Neural cell (in vitro differentiated cells): ENCODE measurements around the gene PADI2. TPM values are rescaled to one million over a fixed set of nuclear protein-coding genes. Genes with fewer than 3 reads are reported as not detected.

ENCODE experiments used
- H2AFZ ChIP-seq: fragments of 200-600, 300-800 bp; sonication (generic), shearing (Covaris generic); 2 replicates; pipeline ENCODE4 v1.6.0; 2014; ENCODE audit warnings: low read depth, mild to moderate bottlenecking, antibody characterized with exemption, low read length, moderate library complexity
- H3F3A ChIP-seq: fragments of 200-600 bp; shearing (Covaris generic); 2 replicates; pipeline ENCODE4 v1.6.1; 2016; ENCODE audit warnings: mild to moderate bottlenecking, moderate library complexity, mixed read lengths, antibody characterized with exemption, low read length; ENCODE audit not compliant: insufficient read depth, poor library complexity, severe bottlenecking
- H3K27ac ChIP-seq: fragments of 200-600, 300-800 bp; sonication (generic), shearing (Covaris generic); 2 replicates; pipeline ENCODE4 v1.5.1; 2014; ENCODE audit warnings: mild to moderate bottlenecking, low read length, moderate library complexity
- H3K27me3 ChIP-seq: fragments of 300-800, 200-600 bp; sonication (generic), shearing (Covaris generic); 2 replicates; pipeline ENCODE4 v1.6.0; 2014; ENCODE audit warnings: mild to moderate bottlenecking, low read depth, low read length, moderate library complexity; ENCODE audit not compliant: insufficient read depth
- H3K36me3 ChIP-seq: fragments of 300-800, 200-600 bp; sonication (generic), shearing (Covaris generic); 2 replicates; pipeline ENCODE4 v1.5.1; 2014; ENCODE audit warnings: mild to moderate bottlenecking, antibody characterized with exemption, low read length, moderate library complexity; ENCODE audit not compliant: insufficient read depth
- H3K4me2 ChIP-seq: fragments of 300-800, 200-600 bp; sonication (generic), shearing (Covaris generic); 2 replicates; pipeline ENCODE4 v1.6.0; 2014; ENCODE audit warnings: mild to moderate bottlenecking, low read length
- H3K4me3 ChIP-seq: fragments of 300-800, 200-600 bp; sonication (generic), shearing (Covaris generic); 2 replicates; pipeline ENCODE4 v1.5.1; 2014; ENCODE audit warnings: mild to moderate bottlenecking, low read length, moderate library complexity
- H3K79me2 ChIP-seq: fragments of 200-600 bp; shearing (Covaris generic); replicated peaks from 2 replicates; pipeline ENCODE4 v1.6.0; 2014; ENCODE audit warnings: mild to moderate bottlenecking, low read length, moderate library complexity; ENCODE audit not compliant: insufficient read depth
- H3K9ac ChIP-seq: fragments of 300-800, 200-600 bp; sonication (generic), shearing (Covaris generic); 2 replicates; pipeline ENCODE4 v1.6.1; 2016; ENCODE audit warnings: mild to moderate bottlenecking, low read length, mixed read lengths
- H3K9me2 ChIP-seq: fragments of 200-600 bp; shearing (Covaris generic); 2 replicates; pipeline ENCODE4 v1.6.1; 2016; ENCODE audit warnings: mild to moderate bottlenecking, low read length, mixed read lengths; ENCODE audit not compliant: insufficient read depth
- H3K9me3 ChIP-seq: fragments of 200-600, 300-800 bp; sonication (generic), shearing (Covaris generic); 2 replicates; pipeline ENCODE4 v1.6.1; 2016; ENCODE audit warnings: mild to moderate bottlenecking, mixed run types, low read length, moderate library complexity, mixed read lengths
- H4K20me1 ChIP-seq: fragments of 200-600 bp; shearing (Covaris generic); 2 replicates; pipeline ENCODE4 v1.6.1; 2016; ENCODE audit warnings: mild to moderate bottlenecking, mixed run types; ENCODE audit not compliant: insufficient read depth
- EP300 ChIP-seq: fragments of 450-650 bp; conservative IDR thresholded peaks from 2 replicates; pipeline ENCODE4 v1.6.1; 2014; ENCODE audit warnings: antibody characterized with exemption, mild to moderate bottlenecking, moderate library complexity; ENCODE audit not compliant: poor library complexity, severe bottlenecking
- EZH2 ChIP-seq: fragments of 200-600, 300-800 bp; shearing (Covaris generic), sonication (generic); IDR thresholded peaks from 2 replicates; pipeline ENCODE4 v1.6.1; 2014; ENCODE audit warnings: antibody characterized with exemption, low read length, borderline replicate concordance, mild to moderate bottlenecking; ENCODE audit not compliant: insufficient read depth, poor library complexity, severe bottlenecking
- MXI1 ChIP-seq: fragments of 450-650 bp; conservative IDR thresholded peaks from 2 replicates; pipeline ENCODE4 v1.6.1; 2014; ENCODE audit warnings: antibody characterized with exemption, mild to moderate bottlenecking; ENCODE audit not compliant: poor library complexity, severe bottlenecking
- POLR2AphosphoS5 ChIP-seq: IDR thresholded peaks from 2 replicates; pipeline ENCODE4 v1.6.1; 2012
- RAD21 ChIP-seq: fragments of 450-650 bp; conservative IDR thresholded peaks from 2 replicates; pipeline ENCODE4 v1.6.1; 2014; ENCODE audit warnings: antibody characterized with exemption, mild to moderate bottlenecking, moderate library complexity
- SMC3 ChIP-seq: fragments of 450-650 bp; conservative IDR thresholded peaks from 2 replicates; pipeline ENCODE4 v1.6.1; 2014; ENCODE audit warnings: antibody characterized with exemption, mild to moderate bottlenecking, moderate library complexity; ENCODE audit not compliant: poor library complexity
- TAF1 ChIP-seq: IDR thresholded peaks from 2 replicates; pipeline ENCODE4 v1.6.1; 2012; ENCODE audit warnings: low read depth
- polyA plus RNA-seq: library from polyadenylated mRNA; depleted of rRNA; stranded (reverse); fragments of >200 nt; gene quantifications from 2 replicates; pipeline ENCODE4 v1.2.3, GENCODE V29; 2014
- TF ChIP-seq, protein P1 (sequence below): fragments of 450-650 bp; IDR thresholded peaks from 2 replicates; pipeline ENCODE4 v1.5.1; 2014; ENCODE audit warnings: antibody characterized with exemption, mild to moderate bottlenecking, moderate library complexity; ENCODE audit not compliant: poor library complexity, severe bottlenecking
- TF ChIP-seq, protein P2 (sequence below): IDR thresholded peaks from 2 replicates; pipeline ENCODE4 v1.6.1; 2012; ENCODE audit warnings: borderline replicate concordance

The PADI2 gene
- polyA plus RNA-seq, 1 donor from 2014 or later = 1.6 TPM

DNA sequence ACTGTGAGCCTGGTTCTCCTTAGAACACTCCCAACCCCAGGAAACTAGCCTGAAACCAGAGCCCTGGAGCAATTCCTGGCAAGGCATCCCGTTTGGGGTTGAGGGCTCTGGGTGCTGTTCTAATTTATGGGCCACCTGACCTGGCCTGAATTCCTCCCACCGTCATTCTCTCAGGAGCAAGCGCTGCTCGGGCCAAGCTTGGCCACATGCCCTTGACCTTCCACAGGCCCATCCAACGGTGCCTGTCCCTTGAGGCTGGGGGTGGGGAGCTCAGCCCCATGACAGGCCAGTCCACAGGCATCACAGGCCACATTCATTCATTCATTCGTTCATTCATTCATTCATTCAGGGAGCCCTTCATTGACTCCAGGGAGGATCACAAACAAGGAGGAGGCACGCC lies 5.3 kb downstream of the PADI2 start:
- Histone ChIP-seq H2AFZ (no peak overlapping the region), H3K36me3 (no peaks in the 10 kb centered on the region), H3K9me2 (no peaks in the 10 kb centered on the region), H3K79me2 (no peaks in the 10 kb centered on the region), H3K27ac (no peak overlapping the region), H3K27me3 (peaks cover 24% of the 10 kb centered on the region), H3K9ac (no peak overlapping the region), H3K4me3 (no peak overlapping the region), H3K4me2 (no peak overlapping the region), H3K9me3 (no peaks in the 10 kb centered on the region), H3F3A (no peaks in the 10 kb centered on the region), H4K20me1 (no peaks in the 10 kb centered on the region)
- TF ChIP-seq POLR2AphosphoS5 = no peak
- TF ChIP-seq, protein P1, sequence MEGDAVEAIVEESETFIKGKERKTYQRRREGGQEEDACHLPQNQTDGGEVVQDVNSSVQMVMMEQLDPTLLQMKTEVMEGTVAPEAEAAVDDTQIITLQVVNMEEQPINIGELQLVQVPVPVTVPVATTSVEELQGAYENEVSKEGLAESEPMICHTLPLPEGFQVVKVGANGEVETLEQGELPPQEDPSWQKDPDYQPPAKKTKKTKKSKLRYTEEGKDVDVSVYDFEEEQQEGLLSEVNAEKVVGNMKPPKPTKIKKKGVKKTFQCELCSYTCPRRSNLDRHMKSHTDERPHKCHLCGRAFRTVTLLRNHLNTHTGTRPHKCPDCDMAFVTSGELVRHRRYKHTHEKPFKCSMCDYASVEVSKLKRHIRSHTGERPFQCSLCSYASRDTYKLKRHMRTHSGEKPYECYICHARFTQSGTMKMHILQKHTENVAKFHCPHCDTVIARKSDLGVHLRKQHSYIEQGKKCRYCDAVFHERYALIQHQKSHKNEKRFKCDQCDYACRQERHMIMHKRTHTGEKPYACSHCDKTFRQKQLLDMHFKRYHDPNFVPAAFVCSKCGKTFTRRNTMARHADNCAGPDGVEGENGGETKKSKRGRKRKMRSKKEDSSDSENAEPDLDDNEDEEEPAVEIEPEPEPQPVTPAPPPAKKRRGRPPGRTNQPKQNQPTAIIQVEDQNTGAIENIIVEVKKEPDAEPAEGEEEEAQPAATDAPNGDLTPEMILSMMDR = no peak
- no peak for TF ChIP-seq EZH2
- no peak for TF ChIP-seq MXI1
- no peak for TF ChIP-seq RAD21
- no peak for TF ChIP-seq TAF1
- TF ChIP-seq, protein P2, sequence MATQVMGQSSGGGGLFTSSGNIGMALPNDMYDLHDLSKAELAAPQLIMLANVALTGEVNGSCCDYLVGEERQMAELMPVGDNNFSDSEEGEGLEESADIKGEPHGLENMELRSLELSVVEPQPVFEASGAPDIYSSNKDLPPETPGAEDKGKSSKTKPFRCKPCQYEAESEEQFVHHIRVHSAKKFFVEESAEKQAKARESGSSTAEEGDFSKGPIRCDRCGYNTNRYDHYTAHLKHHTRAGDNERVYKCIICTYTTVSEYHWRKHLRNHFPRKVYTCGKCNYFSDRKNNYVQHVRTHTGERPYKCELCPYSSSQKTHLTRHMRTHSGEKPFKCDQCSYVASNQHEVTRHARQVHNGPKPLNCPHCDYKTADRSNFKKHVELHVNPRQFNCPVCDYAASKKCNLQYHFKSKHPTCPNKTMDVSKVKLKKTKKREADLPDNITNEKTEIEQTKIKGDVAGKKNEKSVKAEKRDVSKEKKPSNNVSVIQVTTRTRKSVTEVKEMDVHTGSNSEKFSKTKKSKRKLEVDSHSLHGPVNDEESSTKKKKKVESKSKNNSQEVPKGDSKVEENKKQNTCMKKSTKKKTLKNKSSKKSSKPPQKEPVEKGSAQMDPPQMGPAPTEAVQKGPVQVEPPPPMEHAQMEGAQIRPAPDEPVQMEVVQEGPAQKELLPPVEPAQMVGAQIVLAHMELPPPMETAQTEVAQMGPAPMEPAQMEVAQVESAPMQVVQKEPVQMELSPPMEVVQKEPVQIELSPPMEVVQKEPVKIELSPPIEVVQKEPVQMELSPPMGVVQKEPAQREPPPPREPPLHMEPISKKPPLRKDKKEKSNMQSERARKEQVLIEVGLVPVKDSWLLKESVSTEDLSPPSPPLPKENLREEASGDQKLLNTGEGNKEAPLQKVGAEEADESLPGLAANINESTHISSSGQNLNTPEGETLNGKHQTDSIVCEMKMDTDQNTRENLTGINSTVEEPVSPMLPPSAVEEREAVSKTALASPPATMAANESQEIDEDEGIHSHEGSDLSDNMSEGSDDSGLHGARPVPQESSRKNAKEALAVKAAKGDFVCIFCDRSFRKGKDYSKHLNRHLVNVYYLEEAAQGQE = no peak
- no peak for TF ChIP-seq SMC3
- no peak for TF ChIP-seq EP300

DNA sequence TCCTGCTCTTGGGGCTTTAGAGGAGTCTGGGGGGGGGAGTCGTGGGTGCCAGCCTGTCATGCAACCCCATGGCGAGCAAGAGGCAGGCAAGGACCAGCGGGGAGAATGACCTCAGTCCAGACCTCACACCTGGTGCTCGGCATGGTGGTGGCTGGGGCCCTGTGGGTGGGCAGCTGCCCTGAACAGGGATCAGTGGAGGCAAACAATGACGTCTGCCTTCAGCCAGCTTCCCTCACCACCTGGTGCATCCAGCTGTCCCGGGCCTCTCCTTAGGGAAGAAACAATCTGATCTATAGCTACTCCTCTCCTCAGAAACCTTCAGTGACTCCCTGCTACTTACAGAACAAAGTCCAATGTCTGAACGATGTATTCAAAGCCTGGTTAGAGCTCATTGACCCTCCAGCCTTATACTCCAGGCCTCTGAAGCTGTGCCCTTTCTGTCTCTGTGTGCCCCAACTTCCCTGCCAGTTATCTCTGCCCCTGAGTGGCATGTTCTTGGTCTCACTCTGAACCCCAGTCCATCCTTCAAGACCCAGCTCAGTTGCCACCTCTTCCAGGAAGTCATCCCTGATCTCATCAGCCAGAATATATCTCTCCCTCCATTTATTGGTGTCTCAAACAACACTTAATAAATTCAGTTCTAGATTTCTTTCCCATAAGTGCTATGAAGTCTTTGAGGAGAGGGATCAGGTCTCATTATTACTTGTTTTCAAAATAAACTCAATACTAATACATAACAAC lies 6.6 kb downstream of the PADI2 start:
- H3K27ac ChIP-seq = no peak overlapping the region

More for the DNA sequence above, 6.6 kb downstream of the PADI2 start:
- no peak overlapping the region for H3K4me2 ChIP-seq
- no peak overlapping the region for H2AFZ ChIP-seq
- H3K9me3 ChIP-seq = no peaks in the 10 kb centered on the region
- H3K27me3 ChIP-seq = peaks cover 11% of the 10 kb centered on the region
- no peak overlapping the region for H3K4me3 ChIP-seq
- no peaks in the 10 kb centered on the region for H3K9me2 ChIP-seq
- no peak overlapping the region for H3K9ac ChIP-seq
- no peaks in the 10 kb centered on the region for H3K79me2 ChIP-seq
- H3F3A ChIP-seq = no peaks in the 10 kb centered on the region
- no peaks in the 10 kb centered on the region for H3K36me3 ChIP-seq
- TF ChIP-seq EP300 = no peak
- no peak for TF ChIP-seq TAF1
- TF ChIP-seq MXI1 = no peak
- TF ChIP-seq RAD21 = no peak
- no peak for TF ChIP-seq POLR2AphosphoS5
- TF ChIP-seq, protein P2 = no peak
- TF ChIP-seq, protein P1 = no peak
- TF ChIP-seq SMC3 = no peak
- no peak for TF ChIP-seq EZH2
- no peaks in the 10 kb centered on the region for H4K20me1 ChIP-seq
